ENCODE results near the gene PCNX3.

GRCh38 chr11:65663639-65664200 lies 48.1 kb downstream of the PCNX3 start:
- TF ChIP-seq CTCF (IDR thresholded peaks at IDR 0.05): no peak
- no peak for TF ChIP-seq POLR2A (IDR thresholded peaks at IDR 0.05)
